Loucy (cell line): ENCODE measurements around the gene MRPL42.

Source experiments
- H2AFZ ChIP-seq: fragments of 200-600 bp; sonication (generic); 2 replicates; pipeline ENCODE4 v1.6.0; 2016; ENCODE audit warnings: antibody characterized with exemption, mild to moderate bottlenecking, low read length, moderate library complexity
- H3F3A ChIP-seq: fragments of 200-600 bp; 2 replicates; pipeline ENCODE4 v1.6.0; 2016; ENCODE audit warnings: antibody characterized with exemption, low read depth, mild to moderate bottlenecking
- H3K27me3 ChIP-seq: fragments of 200-600 bp; sonication (generic); 2 replicates; pipeline ENCODE4 v1.6.1; 2014; ENCODE audit warnings: low read length, mild to moderate bottlenecking; ENCODE audit not compliant: insufficient read depth, poor library complexity, severe bottlenecking
- H3K36me3 ChIP-seq: fragments of 200-600 bp; sonication (generic); 2 replicates; pipeline ENCODE4 v1.6.1; 2016; ENCODE audit warnings: low read length; ENCODE audit not compliant: insufficient read depth
- H3K4me1 ChIP-seq: fragments of 200-600 bp; sonication (generic); 2 replicates; pipeline ENCODE4 v1.5.1; 2014; ENCODE audit warnings: low read length, mild to moderate bottlenecking; ENCODE audit not compliant: insufficient read depth, poor library complexity, severe bottlenecking
- H3K4me2 ChIP-seq: fragments of 200-600 bp; sonication (generic); 2 replicates; pipeline ENCODE4 v1.6.0; 2014; ENCODE audit warnings: antibody characterized with exemption, low read length, low read depth, mild to moderate bottlenecking; ENCODE audit not compliant: poor library complexity, severe bottlenecking
- H3K4me3 ChIP-seq: fragments of 200-600 bp; sonication (generic); 2 replicates; pipeline ENCODE4 v1.5.1; 2014; ENCODE audit warnings: low read length, mild to moderate bottlenecking, mixed read lengths; ENCODE audit not compliant: poor library complexity, severe bottlenecking
- H3K79me2 ChIP-seq: fragments of 200-600 bp; sonication (generic); 2 replicates; pipeline ENCODE4 v1.6.1; 2014; ENCODE audit warnings: low read length; ENCODE audit not compliant: insufficient read depth
- H3K9ac ChIP-seq: fragments of 200-600 bp; sonication (generic); 2 replicates; pipeline ENCODE4 v1.6.0; 2014; ENCODE audit warnings: mild to moderate bottlenecking, low read depth, low read length, moderate library complexity; ENCODE audit not compliant: poor library complexity, severe bottlenecking
- H3K9me2 ChIP-seq: fragments of 200-600 bp; sonication (generic); replicated peaks from 2 replicates; pipeline ENCODE4 v1.6.1; 2016; ENCODE audit warnings: low read depth, low read length, mixed read lengths
- H3K9me3 ChIP-seq: fragments of 200-600 bp; sonication (generic); 2 replicates; pipeline ENCODE4 v1.6.1; 2014; ENCODE audit warnings: mild to moderate bottlenecking, antibody characterized with exemption, low read length, low read depth; ENCODE audit not compliant: insufficient read depth
- H4K20me1 ChIP-seq: fragments of 200-600 bp; sonication (generic); 2 replicates; pipeline ENCODE4 v1.6.0; 2014; ENCODE audit warnings: antibody characterized with exemption, low read length, mild to moderate bottlenecking; ENCODE audit not compliant: insufficient read depth, poor library complexity, severe bottlenecking
- CTCF ChIP-seq: fragments of 200-600 bp; sonication (generic); conservative IDR thresholded peaks from 2 replicates; pipeline ENCODE4 v1.5.1; 2014; ENCODE audit warnings: mild to moderate bottlenecking, antibody characterized with exemption, low read length
- EZH2phosphoT487 ChIP-seq: fragments of 200-600 bp; IDR thresholded peaks from 2 replicates; pipeline ENCODE4 v1.6.1; 2018; ENCODE audit warnings: antibody characterized with exemption, mild to moderate bottlenecking, moderate library complexity, borderline replicate concordance

The MRPL42 gene

GRCh38 chr12:93461503-93461902 lies 5.8 kb upstream of the MRPL42 start:
- no peaks in the 10 kb centered on the region for H3K36me3 ChIP-seq
- TF ChIP-seq CTCF: no peak
- TF ChIP-seq EZH2phosphoT487: no peak
- H4K20me1 ChIP-seq: no peaks in the 10 kb centered on the region

GRCh38 chr12:93465841-93466240 lies 1.5 kb upstream of the MRPL42 start:
- Histone ChIP-seq H3K4me3 (no peak overlapping the region), H3K4me2 (no peak overlapping the region), H2AFZ (no peak overlapping the region), H3K9me3 (no peaks in the 10 kb centered on the region), H3K79me2 (peaks cover 34% of the 10 kb centered on the region), H3K4me1 (peaks cover 25% of the 10 kb centered on the region), H3K36me3 (no peaks in the 10 kb centered on the region), H3K27me3 (no peaks in the 10 kb centered on the region), H3F3A (no peaks in the 10 kb centered on the region), H3K9me2 (no peaks in the 10 kb centered on the region), H4K20me1 (peaks cover 28% of the 10 kb centered on the region), H3K9ac (no peak overlapping the region)
- TF ChIP-seq EZH2phosphoT487 (no peak), CTCF (no peak)

More at GRCh38 chr12:93461503-93461902, 5.8 kb upstream of the MRPL42 start:
- no peak overlapping the region for H3K4me3 ChIP-seq
- no peak overlapping the region for H3K9ac ChIP-seq
- peaks cover 5% of the 10 kb centered on the region for H3K4me1 ChIP-seq
- H3K79me2 ChIP-seq: no peaks in the 10 kb centered on the region
- H3K9me3 ChIP-seq: no peaks in the 10 kb centered on the region
- H3K27me3 ChIP-seq: no peaks in the 10 kb centered on the region
- no peaks in the 10 kb centered on the region for H3K9me2 ChIP-seq
- no peak overlapping the region for H2AFZ ChIP-seq
- no peak overlapping the region for H3K4me2 ChIP-seq
- H3F3A ChIP-seq: no peaks in the 10 kb centered on the region

GRCh38 chr12:93466625-93467350 lies 526 bp upstream of the MRPL42 start:
- Histone ChIP-seq H3K4me3 (peak overlapping the region; percentile 98), H4K20me1 (peaks cover 37% of the 10 kb centered on the region), H3F3A (no peaks in the 10 kb centered on the region), H3K9me3 (no peaks in the 10 kb centered on the region), H2AFZ (peak overlapping the region; percentile 93), H3K4me2 (no peak overlapping the region), H3K9ac (no peak overlapping the region), H3K79me2 (peaks cover 43% of the 10 kb centered on the region), H3K9me2 (no peaks in the 10 kb centered on the region), H3K36me3 (no peaks in the 10 kb centered on the region), H3K27me3 (no peaks in the 10 kb centered on the region), H3K4me1 (peaks cover 34% of the 10 kb centered on the region)
- TF ChIP-seq CTCF (no peak), EZH2phosphoT487 (no peak)
